ENCODE data around the gene HES1. TPM values are rescaled to one million over a fixed set of nuclear protein-coding genes. Genes with fewer than 3 reads are reported as not detected.
A peak's percentile ranks its signal among the peaks of the same experiment; 100 is the strongest.

HES1 gene
- total and polyA plus RNA-seq, 8 donors: 4.7 to 101 (median 42.2) TPM

DNA sequence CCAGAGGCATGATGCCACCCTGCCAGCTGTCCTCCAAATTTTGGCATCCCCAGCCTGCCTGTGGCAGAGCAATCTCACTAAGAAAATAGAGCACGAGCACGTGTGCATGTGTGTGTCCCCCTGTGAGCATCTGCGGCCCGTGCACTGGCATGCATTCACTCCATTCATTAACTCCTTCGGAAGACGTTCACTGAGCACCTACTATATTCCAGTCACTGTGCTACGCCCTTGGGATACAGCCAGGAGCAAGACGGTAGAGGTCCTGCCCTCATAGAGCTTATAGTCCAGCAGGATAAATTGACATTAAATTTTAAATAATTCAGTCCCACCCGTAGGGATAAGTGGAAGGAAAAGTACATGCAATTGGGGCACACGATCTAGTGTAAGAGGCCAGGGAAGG is 40.0 kb upstream of the HES1 start:
- intact Hi-C loops (cut with DNase I; ENCODE audit: low total_unique reads): no loop called here

DNA sequence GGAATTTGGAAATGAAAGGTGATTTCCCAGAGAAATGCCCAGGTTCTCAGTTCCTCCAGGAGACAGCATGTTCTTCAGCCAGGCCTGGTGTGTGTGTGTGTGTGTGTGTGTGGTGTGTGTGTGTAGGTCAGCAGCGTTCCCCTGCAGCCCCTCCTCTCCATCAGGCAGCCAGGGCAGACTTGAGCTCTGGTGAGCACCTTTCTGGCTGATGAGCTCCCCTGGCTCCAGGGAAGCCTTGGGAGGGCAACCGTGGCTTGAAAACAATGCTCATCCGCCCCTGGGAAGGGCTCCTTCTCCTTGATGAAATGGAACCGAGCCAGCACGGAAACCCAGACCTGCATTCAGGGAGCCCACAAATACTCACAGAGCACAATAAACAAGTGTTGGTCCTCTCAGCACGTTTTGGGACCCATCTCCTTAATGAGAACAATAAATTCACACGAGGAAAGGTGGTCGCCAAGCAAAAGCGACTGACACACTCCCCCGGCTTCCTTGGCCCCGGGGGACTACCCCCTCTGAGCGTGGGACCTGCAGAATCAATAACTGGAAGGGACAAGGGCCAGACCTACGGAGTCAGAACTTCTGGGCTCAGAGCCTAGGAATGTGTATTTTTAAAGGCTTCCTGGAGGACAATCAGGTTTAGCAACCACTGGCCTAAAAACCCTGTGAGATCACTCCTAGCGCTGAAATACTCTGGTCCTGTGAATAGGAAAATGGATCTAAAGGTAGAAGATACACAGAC is 38.6 kb upstream of the HES1 start:
- H3K27ac ChIP-seq: peak overlapping the region in 1 of 5 donors; percentile 14
- TF ChIP-seq POLR2AphosphoS5 (IDR thresholded peaks at IDR 0.05) (no peak), EP300 (IDR thresholded peaks at IDR 0.05) (no peak), POLR2A (IDR thresholded peaks at IDR 0.05) (no peak)
- TF ChIP-seq, protein P1, sequence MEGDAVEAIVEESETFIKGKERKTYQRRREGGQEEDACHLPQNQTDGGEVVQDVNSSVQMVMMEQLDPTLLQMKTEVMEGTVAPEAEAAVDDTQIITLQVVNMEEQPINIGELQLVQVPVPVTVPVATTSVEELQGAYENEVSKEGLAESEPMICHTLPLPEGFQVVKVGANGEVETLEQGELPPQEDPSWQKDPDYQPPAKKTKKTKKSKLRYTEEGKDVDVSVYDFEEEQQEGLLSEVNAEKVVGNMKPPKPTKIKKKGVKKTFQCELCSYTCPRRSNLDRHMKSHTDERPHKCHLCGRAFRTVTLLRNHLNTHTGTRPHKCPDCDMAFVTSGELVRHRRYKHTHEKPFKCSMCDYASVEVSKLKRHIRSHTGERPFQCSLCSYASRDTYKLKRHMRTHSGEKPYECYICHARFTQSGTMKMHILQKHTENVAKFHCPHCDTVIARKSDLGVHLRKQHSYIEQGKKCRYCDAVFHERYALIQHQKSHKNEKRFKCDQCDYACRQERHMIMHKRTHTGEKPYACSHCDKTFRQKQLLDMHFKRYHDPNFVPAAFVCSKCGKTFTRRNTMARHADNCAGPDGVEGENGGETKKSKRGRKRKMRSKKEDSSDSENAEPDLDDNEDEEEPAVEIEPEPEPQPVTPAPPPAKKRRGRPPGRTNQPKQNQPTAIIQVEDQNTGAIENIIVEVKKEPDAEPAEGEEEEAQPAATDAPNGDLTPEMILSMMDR (IDR thresholded peaks at IDR 0.05): no peak
- no peak overlapping the region for H3K4me3 ChIP-seq

More for the DNA sequence above, 40.0 kb upstream of the HES1 start:
- Histone ChIP-seq H3K36me3 (no peaks in the 10 kb centered on the region), H3K4me1 (peaks cover 14 to 43% (median 29%) of the 10 kb centered on the region in 4 donors), H3K27me3 (no peaks in the 10 kb centered on the region), H3K9me3 (no peaks in the 10 kb centered on the region), H3K27ac (no peak overlapping the region), H3K4me3 (no peak overlapping the region)
- WGBS, 5 donors: 89 to 95% (median 94%) methylated on average over 10 of the region's 10 CpGs
- no peak for DNase-seq
- TF ChIP-seq POLR2AphosphoS5 (IDR thresholded peaks at IDR 0.05) (no peak), POLR2A (IDR thresholded peaks at IDR 0.05) (no peak), EP300 (IDR thresholded peaks at IDR 0.05) (no peak)
- TF ChIP-seq, protein P1 (IDR thresholded peaks at IDR 0.05): no peak

DNA sequence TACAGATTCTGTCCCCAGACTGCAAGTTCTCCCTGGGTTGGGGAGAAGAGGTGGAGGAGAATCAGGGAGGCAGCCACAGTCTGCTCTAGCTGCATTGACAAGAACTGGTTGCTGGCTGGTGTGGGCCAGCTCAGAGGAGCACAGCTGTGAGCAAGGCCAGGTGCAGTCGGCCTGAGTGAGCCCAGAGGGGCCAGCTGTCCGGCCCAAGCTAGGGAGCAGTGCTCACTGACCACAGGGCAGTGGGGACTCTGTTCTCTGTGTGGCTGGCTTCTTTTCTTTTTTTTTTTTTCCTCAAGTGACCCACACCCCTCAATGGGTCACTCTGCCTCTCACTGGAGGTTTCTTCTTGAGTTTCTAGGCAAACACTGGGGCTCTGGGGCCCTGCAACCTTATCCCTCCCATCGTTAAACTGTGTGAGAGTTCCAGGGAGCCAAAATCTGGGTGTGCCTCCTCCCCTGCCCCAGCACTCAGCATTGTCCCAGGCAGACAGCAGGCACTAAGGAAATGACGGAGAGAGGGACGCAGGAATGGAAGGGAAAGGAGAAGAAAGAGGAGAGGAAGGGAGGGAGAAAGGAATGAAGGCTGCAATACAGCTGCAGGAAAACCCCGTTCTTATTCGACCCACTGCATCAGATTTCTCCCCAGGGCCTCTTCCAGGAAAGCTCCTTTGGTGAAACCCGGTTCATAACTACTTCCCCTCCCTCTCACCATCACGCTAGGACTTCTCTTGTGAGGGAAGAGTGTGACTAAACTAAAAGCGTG is 37.7 kb upstream of the HES1 start:
- intact Hi-C loops (cut with DNase I; ENCODE audit: low total_unique reads): no loop called here
- TF ChIP-seq POLR2A (IDR thresholded peaks at IDR 0.05) (no peak), POLR2AphosphoS5 (IDR thresholded peaks at IDR 0.05) (no peak), EP300 (IDR thresholded peaks at IDR 0.05) (no peak)
- TF ChIP-seq, protein P1 (IDR thresholded peaks at IDR 0.05): no peak
- peaks cover 28 to 66% (median 48%) of the 10 kb centered on the region in 4 donors for H3K4me1 ChIP-seq
- H3K27me3 ChIP-seq: no peaks in the 10 kb centered on the region
- no peaks in the 10 kb centered on the region for H3K9me3 ChIP-seq
- peak overlapping the region in 2 of 5 donors; percentile 17 to 22 for H3K27ac ChIP-seq
- peak in 1 of 2 donors; percentile 51 for DNase-seq
- no peak overlapping the region for H3K4me3 ChIP-seq
- H3K36me3 ChIP-seq: no peaks in the 10 kb centered on the region
- WGBS, 5 donors: 40 to 62% (median 49%) methylated on average over 9 to 10 of the region's 10 CpGs

More for the DNA sequence above, 38.6 kb upstream of the HES1 start:
- intact Hi-C loops (cut with DNase I; ENCODE audit: low total_unique reads): no loop called here
- no peaks in the 10 kb centered on the region for H3K27me3 ChIP-seq
- no peaks in the 10 kb centered on the region for H3K36me3 ChIP-seq
- peaks cover 22 to 58% (median 44%) of the 10 kb centered on the region in 4 donors for H3K4me1 ChIP-seq
- DNase-seq: peak in 1 of 2 donors; percentile 28
- WGBS, 5 donors: 35 to 61% (median 52%) methylated on average over 14 of the region's 14 CpGs
- no peaks in the 10 kb centered on the region for H3K9me3 ChIP-seq

DNA sequence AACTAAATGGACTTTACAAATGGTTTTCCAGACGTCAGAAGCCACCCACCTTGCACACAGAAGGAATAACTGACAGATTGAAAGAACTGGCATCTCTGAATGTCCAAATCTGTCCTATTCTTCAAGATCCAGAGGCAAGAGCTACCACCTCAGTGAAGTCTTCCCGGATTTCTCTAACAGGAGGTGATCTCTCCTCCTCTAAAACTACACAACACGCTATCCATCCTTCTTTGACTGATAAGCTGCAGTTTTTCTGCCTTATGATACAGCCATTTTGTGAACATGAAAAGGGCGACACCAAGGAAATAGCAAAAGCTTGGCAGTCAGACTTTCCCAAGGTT is 37.1 kb upstream of the HES1 start:
- DNase-seq: no peak
- H3K9me3 ChIP-seq: no peaks in the 10 kb centered on the region
- H3K4me3 ChIP-seq: no peak overlapping the region
- H3K36me3 ChIP-seq: no peaks in the 10 kb centered on the region
- TF ChIP-seq POLR2AphosphoS5 (IDR thresholded peaks at IDR 0.05): no peak
- TF ChIP-seq EP300 (IDR thresholded peaks at IDR 0.05): no peak
- TF ChIP-seq, protein P1 (IDR thresholded peaks at IDR 0.05): no peak
- TF ChIP-seq POLR2A (IDR thresholded peaks at IDR 0.05): no peak
- peak overlapping the region in 1 of 5 donors; percentile 17 for H3K27ac ChIP-seq
- H3K27me3 ChIP-seq: no peaks in the 10 kb centered on the region
- intact Hi-C loops (cut with DNase I; ENCODE audit: low total_unique reads): no loop called here
- WGBS, 5 donors: 81 to 92% (median 88%) methylated on average over 4 of the region's 4 CpGs
- peaks cover 28 to 66% (median 48%) of the 10 kb centered on the region in 4 donors for H3K4me1 ChIP-seq
